Femur (tissue), 1 donor: ENCODE data around the gene ADISSP.

Experiments
- DNase-seq: peaks from one replicate; pipeline ENCODE4 v3.0.0-alpha.2; 2017

ADISSP gene

GRCh38 chr20:3778976-3779375 is 11.4 kb upstream of the ADISSP start:
- peak; percentile 18 for DNase-seq

DNA sequence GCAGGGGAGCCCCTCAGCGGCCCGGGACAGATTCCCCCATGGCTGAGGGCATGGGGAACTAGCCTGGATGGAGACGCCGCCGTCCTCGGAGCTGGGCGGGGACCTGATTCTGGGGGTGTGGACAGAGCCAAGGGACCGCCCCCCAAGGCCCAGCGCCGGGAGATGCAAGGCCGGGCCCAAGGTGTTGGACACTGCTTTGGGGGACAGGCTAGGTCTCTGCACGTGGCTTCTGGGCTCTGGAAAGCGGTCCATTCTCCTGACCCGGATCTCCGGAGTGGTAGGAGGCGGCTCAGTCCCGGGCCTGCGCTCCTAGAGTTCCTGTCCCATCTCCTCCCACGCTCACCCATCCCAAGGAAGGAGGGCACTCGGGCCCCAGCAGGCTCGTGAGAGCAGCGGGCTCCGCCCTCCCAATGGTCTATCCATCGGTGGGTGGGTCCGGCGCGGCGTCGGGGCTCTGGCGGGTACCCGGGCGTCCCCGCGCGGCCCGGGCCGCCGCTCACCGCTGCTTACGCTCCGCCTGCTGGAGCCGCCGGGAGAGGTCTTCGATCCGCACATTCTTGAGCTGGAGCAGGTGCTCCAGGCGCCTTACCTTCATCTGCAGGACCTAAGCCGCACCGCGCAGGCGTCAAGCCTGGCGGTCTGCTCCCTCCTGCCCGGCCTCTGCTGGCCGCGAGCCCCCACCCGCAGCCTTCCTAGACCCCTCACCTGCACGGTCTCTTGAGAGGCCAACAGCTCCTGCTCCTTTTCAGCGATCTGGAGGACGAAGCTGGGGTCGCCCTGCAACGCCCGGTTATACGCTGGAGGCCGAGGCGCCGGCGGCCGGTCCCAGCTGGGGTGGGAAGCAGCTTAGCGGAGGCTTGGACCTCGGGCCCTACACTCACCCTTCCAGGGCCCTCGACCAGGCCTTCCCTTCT is 10.4 kb upstream of the ADISSP start:
- peak; percentile 66 for DNase-seq

- no peak for DNase-seq
These were observed 9.8 kb upstream of the ADISSP start for GRCh38 chr20:3777381-3777715.

GRCh38 chr20:3775457-3776108 is 8.0 kb upstream of the ADISSP start:
- DNase-seq: no peak

- DNase-seq: no peak
These were observed 4.1 kb upstream of the ADISSP start for GRCh38 chr20:3771552-3772058.

GRCh38 chr20:3768342-3769130 is 983 bp upstream of the ADISSP start:
- DNase-seq: peak; percentile 84

- peak; percentile 40 for DNase-seq
These were observed 485 bp downstream of the ADISSP start for GRCh38 chr20:3767110-3767426.

DNA sequence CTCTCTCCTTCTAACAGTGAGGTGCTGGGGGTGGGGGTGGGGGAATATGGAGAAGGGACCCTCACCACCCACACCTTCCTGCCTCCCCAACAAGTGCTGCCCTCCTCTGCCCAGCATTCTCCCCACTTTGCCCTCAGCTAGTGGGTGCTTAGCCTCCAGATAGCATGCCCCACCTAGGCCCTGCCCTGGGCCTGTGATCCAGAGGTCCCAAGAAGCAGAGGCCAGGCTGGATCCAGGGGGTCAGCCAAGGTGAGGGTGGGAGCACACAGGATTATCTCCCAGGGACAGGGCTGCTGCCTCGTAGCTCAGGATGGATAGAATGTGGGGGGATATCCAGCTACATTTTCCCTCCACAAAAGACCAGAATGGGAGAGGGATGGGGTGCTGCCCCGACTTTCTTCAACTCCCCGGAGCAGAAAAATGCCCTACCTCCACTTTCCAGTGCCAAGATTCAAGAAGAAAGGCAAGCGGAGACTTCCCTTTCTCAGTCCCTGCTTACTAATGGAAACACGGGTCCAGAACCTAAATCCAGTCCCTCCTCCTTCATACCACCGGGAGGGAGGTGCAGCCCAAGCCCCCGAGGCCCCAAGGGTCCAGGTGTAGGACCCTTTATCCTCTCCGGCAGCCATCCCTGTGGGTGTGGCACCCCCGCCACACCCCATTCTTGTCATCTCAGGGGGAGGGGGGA is 987 bp downstream of the ADISSP start:
- no peak for DNase-seq

GRCh38 chr20:3765171-3765882 is 2.2 kb downstream of the ADISSP start:
- peak; percentile 31 for DNase-seq

GRCh38 chr20:3764659-3765058 is 2.9 kb downstream of the ADISSP start:
- no peak for DNase-seq

DNA sequence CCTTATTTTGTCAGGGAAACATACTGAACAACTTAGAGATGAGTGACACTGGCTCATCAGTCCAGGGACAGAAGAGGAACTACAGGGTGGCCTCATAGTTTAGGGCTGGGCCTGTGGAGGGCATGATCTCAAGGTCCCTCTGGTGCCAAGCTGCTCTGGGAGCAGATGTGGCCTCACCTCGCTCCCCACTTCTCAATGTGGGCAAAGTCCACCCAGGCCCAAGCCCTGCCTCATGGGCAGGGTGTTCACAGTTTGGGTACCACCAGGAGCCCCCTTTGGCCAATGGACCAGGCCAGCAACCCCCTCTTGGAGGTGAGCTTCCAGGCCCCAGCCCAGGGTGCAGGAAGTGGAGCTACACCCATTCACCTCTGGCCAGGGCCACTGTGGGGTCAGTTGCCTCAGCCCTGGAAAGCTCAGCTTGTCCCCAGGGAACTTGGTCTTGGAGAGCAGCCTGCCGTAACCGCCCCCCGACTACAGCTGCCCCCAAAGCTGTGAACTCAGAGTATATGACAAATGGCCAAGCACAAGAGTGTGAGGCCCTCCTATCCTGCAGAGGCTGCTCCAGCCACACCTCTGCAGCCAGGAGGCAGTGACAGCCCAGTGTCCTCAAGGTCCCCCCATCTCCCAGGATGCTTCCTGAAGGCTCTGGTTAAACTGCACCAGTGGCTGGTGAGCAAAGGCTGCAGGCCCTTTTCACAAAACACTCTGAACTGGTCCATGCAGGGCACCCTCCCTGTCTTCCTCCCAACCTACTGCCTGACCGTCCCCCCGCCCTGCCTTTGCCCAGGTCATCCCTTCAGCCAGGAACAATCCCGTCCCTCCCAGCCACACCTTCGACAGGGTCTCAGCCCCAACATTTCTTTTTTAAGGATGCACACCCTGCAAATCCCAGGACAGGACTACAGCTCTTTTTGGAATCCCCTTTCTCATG is 3.6 kb downstream of the ADISSP start:
- DNase-seq: peak; percentile 16

DNA sequence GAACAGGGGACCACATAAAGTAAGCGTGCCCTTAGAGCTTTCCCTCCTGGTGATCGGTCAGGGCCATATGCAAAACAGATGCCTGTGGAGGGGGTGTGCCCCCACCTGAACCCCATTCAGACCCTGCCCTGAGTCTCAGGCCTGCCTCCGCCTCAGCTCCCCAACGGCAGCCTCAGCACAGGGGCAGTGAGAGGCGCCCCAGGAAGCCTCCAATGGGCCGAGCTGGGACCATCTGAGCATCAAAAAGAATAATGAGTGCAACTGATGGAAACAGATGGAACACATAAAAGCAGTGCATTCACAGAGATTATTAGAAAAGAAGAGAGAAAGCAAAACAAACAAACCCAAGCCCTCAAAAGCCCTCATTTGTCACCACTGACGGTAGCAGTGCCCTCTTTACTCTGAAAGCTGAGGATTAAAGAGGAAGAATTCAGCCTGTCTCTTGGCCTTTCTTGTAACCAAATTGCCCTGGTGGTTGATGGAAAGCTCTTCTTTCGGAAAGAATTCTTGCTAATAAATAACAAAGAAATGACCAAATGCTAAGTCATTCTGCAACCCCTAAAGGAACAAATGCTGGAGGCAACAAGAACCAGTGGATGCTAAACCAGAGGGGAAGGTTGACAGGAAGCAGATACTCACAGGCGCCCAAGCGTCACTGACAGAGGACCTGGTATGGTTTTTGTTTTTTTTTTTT is 6.8 kb downstream of the ADISSP start:
- DNase-seq: no peak

DNA sequence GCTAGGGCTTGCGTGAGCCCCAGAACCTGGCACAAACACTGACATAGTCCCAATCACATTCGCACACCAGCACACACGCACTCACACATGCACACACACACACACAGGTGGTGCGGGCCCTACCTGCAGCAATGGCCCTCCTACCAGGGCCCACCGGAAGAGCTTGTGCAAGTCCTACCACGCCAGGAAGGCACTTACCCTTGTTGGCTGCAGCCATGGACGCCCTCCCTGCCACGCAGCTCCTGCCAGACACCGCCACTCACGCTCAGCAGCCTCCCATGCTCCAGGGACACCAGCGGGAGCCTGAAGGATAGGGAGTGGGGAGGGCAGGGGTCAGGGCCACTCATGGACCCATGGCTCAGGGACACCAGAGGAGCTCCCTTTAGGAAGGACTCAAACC is 7.7 kb downstream of the ADISSP start:
- DNase-seq: peak; percentile 19

DNA sequence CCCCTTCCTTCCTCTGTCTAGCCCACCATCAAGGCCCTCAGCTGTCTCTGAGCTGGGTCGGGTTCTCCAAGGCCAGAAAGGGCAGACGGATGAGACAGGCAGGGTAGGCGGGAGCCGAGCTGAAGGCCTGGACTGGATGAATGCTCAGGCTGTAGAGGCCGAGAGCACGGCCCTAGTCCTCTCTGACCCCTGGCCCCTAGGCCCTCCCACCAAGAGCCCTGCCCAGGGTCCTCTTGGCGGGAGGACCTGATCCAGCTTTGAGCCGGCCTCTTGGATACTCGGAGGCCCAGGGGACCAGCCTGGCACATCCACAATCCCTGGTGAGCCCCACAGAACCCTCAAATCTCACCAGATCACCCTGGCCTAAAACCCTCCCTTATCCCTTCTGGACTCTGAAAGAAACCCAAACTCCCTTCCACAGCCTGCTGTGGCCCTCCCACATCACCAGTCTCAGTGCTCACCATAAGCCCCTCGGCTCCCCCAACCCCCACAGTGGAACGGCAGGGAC is 8.2 kb downstream of the ADISSP start:
- peak; percentile 21 for DNase-seq

DNA sequence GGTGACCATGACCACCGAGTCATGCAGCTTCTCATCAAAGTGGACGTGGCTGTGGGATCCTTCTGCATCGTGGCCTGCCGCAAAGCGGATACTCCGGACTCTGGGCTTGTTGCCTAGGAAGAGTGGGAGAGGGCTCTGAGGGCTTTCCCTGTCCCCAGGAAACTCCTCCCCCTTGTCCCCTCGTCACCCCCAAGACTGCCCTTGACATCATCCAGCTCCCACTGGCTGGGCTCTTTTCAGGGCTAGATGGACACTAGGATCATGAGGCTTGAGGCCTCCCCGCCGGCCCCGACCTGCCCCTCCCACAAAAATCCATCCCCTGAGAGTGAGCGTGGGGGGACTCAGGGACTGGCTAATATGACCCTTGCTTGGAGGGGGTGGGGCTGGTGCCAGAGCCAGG is 9.0 kb downstream of the ADISSP start:
- DNase-seq: peak; percentile 32

DNA sequence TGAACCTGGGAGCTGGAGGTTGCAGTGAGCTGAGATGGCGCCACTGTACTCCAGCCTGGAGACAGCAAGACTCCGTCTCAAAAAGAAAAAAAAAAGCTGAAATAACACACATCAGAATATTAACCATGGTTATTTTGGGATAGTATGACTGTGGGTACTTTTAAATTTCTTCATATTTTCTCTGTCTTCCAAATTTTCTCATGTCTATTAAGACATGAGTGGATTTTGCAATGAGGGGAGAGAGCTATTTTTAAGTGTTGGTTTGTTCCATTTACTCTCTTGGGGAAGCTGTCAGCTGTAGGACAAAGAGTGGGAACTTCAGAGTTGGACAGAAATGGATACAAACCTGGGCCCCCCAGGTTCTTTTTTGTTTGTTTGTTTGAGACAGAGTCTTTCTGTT is 10.3 kb downstream of the ADISSP start:
- no peak for DNase-seq

DNA sequence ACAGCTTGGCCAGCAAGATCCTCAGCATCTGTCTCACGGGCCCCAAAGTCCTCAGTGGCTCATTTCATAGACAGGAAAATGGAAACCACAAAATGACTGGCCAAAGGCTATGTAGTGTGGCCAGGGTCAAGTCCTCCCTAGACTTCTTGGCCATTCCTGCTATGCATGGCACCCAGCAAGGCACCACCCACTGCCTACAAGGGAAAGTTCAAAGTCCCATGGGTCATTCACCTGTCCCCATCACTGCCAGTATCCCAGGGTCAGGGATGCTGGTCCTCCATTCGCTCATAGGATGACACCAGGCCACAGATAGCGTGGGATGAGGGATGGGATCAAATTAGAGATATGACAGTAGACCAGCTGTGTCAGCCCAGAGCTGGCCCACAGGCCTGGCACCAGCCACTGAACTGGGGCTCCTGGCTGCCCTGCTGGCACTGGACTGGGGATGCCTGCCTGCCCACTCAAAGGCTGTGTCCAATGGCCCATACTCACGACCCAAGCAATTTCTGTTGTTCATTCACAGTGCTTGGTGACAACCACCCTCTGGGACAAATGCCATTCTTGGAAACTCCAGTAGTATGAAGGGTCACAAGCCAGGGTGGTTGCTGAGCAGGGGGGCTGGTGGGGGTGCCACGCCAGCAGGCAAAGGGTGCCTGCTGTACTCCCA is 11.6 kb downstream of the ADISSP start:
- DNase-seq: peak; percentile 19

- no peak for DNase-seq
These were observed 12.3 kb downstream of the ADISSP start for GRCh38 chr20:3755269-3755668.

GRCh38 chr20:3754276-3754630 is 13.3 kb downstream of the ADISSP start:
- no peak for DNase-seq
